Stimulated activated CD4-positive, alpha-beta T cell treated with anti-CD3 and anti-CD28 coated beads, TNF-alpha, amount 100 ng/mL, for 4 hours (primary cell): ENCODE measurements around the gene CAVIN1.
"Not testable (repeated sequence)": the region's sequence is repeated elsewhere in the genome, so short reads cannot be mapped to it uniquely, and the experiment has no call there.

Source experiments
- DNase-seq, 3 experiments: peaks; one replicate each; pipeline ENCODE4 v3.0.0-alpha.2; 2020; ENCODE audit warnings: low read depth in 3 of 3

The CAVIN1 gene

DNA sequence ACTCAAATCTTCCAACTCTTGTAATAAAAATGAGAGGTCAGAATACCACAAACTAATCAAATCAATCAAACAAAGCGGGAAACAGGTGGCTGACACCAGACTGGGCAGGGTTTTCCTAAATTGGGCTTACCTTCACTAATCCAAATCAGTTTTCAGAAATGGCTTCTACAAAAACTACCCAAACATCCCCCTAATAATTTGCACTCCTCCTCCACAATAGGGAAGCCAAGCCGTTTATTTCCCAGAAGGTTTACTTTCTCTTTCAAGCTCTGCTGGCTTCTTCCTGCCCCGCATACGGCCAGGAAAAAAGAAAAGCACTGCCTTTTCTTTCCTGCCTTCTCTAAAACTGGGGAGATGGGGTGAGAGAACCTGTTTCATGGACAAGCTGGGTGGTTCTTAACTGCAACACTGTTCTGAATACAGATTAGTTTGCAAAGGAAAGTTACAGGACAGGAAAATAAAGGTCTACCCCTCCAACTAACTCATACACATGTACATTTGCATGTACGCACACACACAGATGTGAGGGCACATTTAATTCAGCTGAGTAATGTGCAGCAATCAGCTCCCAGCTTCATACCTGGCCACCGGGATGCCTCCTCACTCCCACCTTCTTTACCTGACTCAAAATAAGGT is 44.0 kb downstream of the CAVIN1 start:
- no peak for DNase-seq

DNA sequence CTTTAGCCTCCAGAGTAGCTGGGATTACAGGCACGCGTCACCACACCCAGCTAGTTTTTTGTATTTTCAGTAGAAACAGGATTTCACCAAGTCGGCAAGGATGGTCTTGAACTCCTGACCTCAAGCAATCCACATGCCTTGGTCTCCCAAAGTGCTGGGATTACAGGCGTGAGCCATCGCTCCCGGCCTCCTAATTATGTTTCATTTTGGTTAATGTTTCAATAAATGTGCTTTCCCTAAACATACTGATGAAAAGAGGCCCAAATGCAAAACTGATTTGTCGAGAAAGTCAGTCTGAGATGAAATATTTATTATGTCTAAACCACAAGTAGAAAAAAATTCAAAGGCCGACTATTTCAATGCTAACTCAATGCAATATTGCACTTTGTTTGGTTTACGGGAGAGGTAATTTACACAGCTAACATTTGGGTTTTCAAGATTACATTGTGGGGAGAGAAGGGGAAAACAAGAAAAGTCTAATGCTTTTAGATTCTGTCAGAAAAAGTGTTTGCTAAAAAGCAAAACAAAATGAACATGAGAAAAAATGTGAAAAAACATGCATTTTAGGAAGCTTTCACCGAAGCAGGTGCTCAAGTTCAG is 44.6 kb downstream of the CAVIN1 start:
- no peak for DNase-seq

DNA sequence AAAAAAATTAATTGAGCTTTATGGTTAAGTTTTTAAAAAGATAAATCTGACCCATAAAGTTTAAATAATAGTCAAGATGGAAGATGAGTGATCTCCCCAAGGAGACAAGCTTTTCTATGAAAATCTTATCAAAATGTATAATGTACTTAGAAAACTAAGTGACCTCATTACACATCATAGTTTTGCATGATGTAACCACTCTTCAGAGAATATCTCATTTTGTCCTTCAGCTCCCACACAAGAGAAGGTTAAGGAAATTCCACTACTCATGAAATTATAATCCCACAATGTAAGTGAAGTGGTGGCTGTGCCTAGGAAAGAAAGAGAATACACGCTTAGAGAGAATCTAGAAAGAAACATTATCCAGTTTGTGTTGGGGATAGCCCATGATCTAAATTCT is 49.2 kb downstream of the CAVIN1 start:
- no peak for DNase-seq

DNA sequence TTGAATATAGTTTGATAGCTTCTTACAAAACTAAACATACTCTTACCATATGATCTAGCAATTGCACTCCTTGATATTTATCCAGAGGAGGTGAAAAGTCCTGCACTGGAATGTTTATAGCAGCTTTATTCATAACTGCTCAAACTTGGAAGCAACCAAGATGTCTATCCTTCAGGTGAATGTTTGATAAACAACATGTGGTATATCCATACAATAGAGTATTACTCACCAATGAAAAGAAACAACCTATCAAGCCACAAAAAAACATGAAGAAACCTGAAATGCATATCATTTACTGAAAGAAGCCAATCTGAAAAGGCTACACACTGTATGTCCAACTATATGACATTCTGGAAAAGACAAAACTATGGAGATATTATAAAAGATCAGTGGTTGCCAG is 50.9 kb downstream of the CAVIN1 start:
- DNase-seq = no peak

DNA sequence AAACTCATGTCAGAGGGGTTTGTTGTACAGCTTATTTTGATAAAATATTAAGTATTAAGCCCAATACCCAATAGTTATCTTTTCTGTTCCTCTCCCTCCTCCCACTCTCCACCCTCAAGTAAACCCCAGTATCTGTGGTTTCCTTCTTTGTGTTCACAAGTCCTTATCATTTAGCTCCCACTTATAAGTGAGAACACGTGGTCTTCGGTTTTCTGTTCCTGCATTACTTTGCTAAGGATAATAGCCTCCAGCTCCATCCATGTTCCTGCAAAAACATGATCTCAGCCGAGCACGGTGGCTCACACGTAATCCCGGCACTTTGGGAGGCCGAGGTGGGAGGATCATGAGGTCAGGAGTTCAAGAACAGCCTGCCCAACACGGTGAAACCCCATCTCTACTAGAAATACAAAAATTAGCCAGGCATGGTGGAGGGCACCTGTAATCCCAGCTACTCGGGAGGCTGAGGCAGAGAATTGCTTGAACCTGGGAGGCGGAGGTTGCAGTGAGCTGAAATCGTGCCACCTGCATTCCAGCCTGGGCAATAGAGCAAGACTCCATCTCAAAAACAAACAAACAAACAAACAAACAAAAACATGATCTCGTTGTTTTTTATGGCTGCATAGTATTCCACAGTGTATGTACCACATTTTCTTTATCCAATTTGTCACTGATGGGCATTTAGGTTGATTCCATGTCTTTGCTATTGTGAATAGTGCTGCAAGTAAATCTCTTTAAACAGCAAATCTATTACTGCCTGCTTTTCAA is 54.1 kb downstream of the CAVIN1 start:
- not testable (repeated sequence) for DNase-seq

DNA sequence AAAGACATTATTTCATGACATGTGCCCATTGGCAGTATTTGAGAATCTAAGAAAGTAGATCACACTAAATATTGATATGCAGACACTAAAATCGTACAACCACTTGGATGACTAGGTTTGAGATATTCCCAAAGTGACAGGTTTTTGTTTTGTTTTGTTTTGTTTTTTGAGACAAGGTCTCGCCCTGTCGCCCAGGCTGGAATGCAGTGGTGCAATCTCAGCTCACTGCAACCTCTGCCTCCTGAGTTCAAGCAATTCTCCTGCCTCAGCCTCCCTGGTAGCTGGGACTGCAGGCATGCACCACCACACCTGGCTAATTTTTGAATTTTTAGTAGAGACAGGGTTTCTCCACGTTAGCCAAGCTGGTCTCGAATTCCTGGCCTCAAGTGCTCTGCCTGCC is 54.7 kb downstream of the CAVIN1 start:
- not testable (repeated sequence) for DNase-seq

DNA sequence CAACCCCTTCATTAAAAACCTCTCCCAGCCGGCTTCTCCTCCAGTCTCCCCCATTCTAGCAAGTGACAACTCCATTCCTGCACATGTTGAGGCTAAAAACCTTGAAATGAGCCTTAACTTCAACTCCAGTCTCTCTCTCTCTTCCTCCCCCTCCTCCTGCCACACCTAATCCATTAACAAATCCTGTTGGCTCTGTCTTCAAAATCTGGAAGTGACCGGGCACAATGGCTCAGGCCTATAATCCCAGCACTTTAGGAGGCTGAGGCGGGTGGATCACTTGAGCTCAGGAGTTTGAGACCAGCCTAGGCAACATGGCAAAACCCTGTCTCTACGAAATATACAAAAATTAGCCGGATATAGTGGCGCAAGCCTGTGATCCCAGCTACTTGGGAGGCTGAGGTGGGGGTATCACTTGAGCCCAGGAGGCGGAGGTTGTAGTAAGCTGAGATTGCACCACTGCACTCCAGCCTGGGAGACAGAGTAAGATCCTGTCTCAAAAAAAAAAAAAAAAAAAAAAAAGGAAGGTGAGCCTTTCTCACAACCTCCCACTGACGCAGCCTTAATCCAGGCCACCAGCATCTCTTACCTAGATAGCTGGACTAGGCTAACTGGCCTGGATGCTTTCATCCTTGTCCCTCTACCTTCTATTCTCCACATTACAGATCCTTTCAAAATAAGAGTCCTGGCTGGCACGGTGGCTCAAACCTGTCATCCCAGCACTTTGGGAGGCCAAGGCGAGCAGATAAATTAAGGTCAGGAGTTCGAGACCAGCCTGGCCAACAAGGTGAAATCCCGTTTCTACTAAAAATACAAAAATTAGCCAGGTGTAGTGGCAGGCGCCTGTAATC is 56.7 kb downstream of the CAVIN1 start:
- not testable (repeated sequence) for DNase-seq

DNA sequence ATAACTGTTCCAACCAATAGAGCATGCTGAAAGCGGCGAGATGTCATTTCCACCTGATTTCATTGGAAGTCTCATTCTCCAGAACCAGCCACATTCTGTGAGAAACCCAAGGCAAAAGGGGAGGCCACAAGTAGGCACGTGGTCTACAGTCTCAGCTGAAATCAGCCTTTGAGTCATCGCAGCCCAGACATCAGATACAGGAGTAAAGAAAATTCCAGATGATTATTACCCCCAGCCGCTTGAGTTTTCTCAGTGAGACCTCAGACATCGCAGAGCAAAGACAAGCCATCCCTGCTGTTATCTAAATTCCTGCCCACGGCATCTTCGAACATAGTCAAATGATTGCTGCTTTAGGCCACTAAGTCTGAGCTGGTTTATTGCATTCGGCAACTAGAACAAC is 57.9 kb downstream of the CAVIN1 start:
- DNase-seq = no peak

DNA sequence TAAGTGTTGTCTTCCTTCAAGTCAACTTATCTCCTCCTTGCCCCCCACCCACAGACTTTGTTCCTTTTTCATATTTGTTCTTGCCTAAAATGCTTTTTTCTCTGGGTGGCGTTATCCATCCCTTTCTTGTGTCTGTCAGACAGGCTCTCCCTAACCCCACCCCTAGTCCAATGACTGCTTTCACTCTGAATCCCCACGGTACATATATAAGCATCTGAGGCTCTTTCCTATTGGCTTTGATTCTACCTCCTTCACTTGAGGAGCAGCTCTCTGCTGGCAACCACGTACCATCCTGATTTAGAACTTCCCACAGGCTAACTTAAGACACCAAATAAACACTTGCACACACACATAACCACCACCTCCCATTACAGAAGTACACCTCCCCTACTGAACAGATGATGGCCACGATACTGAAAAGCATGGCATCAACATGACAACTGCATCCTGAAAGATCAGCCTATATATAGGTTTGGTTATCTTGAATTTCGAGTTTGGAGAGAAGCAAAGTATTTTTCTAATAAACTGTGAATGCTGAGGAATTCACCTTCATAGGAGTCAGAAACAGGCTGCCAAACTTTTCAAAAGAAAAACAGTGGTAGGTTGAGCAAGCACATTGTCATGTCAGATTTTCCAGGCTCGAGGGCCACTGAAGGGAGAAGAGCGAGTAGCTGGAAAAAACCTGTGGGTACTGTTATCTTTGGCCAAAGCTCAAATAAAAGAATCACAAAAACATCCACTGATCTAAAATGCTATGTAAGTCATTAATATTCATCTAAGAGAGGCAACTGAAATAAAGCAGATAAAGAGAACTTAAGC is 59.1 kb downstream of the CAVIN1 start:
- DNase-seq = peak in 1 of 3 experiments; percentile 9

DNA sequence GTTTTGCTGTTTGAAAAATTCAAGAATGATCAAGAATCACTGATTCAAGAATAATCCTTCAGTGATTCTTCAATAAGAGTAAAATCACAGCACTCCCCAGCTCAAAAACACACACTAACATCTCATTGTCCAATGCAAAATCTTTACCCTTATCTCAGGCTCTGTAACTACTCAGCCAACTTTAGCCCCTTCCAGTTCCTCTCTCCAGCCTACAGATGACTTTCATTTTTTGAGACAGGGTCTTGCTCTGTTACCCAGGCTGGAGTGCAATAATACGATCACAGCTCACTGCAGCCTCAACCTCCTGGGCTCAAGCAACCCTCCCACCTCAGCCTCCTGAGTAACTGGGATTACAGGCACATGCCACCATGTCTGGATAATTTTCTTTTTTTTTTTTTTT is 59.8 kb downstream of the CAVIN1 start:
- DNase-seq = no peak

DNA sequence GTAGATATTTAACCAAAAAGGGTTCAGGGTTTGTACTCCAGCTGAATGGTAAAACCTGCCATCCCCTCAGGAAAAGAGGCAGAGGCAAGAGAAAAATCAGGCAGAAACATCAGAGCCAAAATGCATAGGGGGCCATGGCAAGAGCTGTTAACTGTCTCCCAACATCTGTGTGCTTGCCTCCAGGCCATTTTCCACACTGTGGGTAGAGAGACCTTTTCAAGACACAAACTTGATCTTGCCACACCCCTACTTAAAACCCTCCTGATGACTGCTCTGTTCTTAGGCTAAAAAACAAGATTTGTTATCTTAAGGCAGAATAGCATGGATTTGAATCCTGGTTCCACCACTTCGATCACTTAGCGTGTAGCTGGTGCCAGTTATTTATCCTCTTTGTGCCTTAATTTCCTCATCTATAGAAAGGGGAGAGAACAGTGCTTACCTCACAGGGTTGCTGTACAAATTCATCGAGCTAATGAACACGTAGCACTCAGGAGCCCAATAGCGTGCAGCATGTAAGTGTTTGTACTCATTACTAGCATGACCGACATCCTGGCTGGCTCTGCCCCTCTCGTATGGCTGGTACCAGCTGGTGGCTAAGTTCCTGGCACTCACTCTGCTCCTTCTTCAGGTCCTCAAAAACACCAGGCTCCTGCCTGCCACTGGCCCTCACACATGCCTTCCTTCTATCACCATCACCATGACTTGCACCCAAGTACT is 60.7 kb downstream of the CAVIN1 start:
- no peak for DNase-seq

DNA sequence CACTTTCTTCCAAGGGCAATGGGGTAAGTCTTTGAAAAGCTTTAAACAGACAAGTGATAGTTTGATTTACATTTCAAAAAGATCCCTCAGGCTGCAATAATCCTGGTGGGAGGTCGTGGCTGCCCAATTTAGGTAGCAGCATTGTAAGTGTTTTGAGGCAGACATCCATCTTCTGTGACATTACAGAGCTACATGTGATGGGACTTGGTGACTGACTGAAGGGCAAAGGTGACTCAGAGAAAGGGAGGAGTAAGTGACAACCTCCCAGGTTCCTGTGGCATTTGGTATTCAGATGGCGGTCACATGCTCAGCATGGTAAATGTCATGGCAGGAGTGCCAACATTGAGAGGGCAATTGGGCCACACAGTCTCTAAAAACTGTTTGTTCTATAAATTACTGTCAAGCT is 61.3 kb downstream of the CAVIN1 start:
- peak in 2 of 3 experiments; percentile 23 to 40 for DNase-seq

DNA sequence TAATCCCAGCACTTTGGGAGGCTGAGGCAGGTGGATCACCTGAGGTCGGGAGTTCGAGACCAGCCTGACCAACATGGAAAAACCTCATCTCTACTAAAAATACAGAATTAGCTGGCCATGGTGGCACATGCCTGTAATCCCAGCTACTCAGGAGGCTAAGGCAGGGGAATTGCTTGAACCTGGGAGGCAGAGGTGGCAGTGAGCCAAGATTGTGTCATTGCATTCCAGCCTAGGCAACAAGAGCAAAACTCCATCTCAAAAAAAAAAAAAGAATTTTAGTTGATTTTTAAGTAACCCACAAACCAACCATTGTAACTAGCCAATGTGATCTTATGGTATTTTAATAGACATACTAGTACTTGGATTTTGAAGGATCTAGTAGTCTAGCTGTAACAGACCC is 62.7 kb downstream of the CAVIN1 start:
- DNase-seq = not testable (repeated sequence)

DNA sequence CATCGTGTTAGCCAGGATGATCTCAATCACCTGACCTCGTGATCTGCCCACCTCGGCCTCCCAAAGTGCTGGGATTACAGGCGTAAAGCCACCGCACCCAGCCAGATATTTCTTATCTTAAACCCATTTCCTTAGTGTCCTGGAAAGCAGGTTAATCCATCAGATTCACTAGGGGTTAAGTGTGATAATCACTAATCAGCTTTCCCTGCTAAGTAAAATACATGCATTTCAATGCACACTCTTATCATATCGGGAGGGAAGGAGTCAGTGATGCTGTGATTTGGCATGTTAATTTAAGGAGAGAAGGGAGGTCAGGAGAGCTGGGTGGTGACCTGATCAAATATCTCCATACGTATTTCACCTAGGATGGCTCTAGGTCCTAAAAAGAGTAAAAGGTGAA is 63.9 kb downstream of the CAVIN1 start:
- DNase-seq = no peak

DNA sequence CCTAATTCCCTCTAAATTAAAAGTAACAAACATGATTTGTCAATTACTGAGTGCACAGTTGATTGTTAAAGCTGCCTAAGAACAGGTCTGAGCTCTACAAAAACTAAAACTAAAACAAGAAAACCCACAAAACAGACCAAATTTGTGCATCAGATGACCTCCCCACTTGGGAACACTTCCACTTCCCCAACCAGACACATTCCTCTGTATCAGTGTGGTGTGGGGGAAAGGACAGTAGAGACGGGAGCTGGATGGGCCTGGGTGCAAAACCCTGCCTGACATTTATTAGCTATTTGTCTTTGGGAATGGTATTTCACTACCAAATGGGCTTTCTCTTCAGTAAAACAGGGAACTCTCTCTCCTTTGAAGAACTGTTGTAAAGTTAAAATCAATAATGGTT is 64.6 kb downstream of the CAVIN1 start:
- DNase-seq = no peak

DNA sequence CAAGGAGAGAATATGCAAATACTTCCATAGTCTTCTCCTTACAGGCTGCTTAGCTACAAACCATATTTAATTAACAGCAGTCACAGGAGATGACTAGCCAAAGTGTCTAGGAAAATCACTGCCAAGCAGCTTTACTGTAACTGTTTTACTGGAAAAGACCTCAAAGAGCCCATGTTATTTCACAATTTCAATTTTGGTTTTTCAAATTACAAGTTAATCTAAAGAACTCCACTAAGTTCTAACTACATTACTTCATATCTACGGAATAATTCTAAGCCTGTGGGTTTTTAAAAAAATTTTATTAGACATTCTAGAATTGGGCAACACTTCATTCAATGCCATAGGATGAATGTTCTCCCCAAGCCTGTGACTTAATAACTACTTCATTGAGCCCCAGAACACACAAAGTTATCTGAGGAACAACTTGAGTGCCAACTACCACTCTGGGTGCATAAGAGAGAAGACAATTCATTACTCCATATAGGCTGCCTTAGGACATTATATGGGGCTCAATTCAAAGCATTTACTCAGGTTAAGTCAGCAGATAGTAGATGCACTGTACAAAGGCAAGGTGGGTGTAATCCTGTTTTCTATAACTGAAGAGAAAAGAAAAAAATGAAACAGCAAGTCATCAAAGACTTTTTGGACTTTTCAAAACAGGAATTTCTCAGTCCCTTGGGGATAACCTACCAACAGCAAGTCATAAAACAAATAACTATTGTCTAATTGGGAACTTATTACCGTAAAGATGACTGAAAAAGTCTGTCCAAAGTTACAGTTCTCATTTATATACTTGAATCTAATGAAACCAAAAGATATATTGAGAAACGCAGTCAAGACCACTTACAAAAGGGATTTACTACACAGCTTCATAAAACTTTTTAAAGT is 67.9 kb downstream of the CAVIN1 start:
- no peak for DNase-seq
